Measurements from ENCODE around the gene HOXC11.

HOXC11 gene

GRCh38 chr12:53972722-53973235 lies at the start of gene HOXC11:
Gene HOXC11, plus strand, starts transcription at chr12:53973126. Its CDS starts 116 bp downstream, at chr12:53973242.
- H3K27me3 ChIP-seq (ENCODE audit: control insufficient read depth in 1 of 2, insufficient read depth in 2 of 2, low read length in 2 of 2): peaks cover 77 to 97% of the 10 kb centered on the region in 2 donors

GRCh38 chr12:53924521-53925405 lies 48.2 kb upstream of the HOXC11 start:
- Histone ChIP-seq H3K9ac (ENCODE audit: low read depth in 1 of 2, low read length in 2 of 2) (no peak overlapping the region), H3K36me3 (ENCODE audit: control insufficient read depth in 1 of 2, insufficient read depth in 2 of 2, low read length in 2 of 2) (no peaks in the 10 kb centered on the region), H3K27me3 (ENCODE audit: control insufficient read depth in 1 of 2, insufficient read depth in 2 of 2, low read length in 2 of 2) (peaks cover 60 to 77% of the 10 kb centered on the region in 2 donors), H3K4me1 (ENCODE audit: control insufficient read depth in 1 of 2, insufficient read depth in 2 of 2, low read length in 2 of 2) (no peaks in the 10 kb centered on the region), H3K27ac (ENCODE audit: low read depth, low read length) (no peak overlapping the region), H3K4me3 (ENCODE audit: low read depth in 1 of 2, low read length in 2 of 2) (no peak overlapping the region), H3K9me3 (ENCODE audit: control insufficient read depth in 1 of 2, low read length in 2 of 2) (no peaks in the 10 kb centered on the region)

More at GRCh38 chr12:53972722-53973235, at the start of gene HOXC11:
- no peaks in the 10 kb centered on the region for H3K36me3 ChIP-seq (ENCODE audit: control insufficient read depth in 1 of 2, insufficient read depth in 2 of 2, low read length in 2 of 2)
- H3K4me3 ChIP-seq (ENCODE audit: low read depth in 1 of 2, low read length in 2 of 2): peak within 1 kb of the TSS in 1 of 2 donors; percentile 28
- H3K4me1 ChIP-seq (ENCODE audit: control insufficient read depth in 1 of 2, insufficient read depth in 2 of 2, low read length in 2 of 2): peaks cover 1 to 17% of the 10 kb centered on the region in 2 donors
- no peak within 1 kb of the TSS for H3K9ac ChIP-seq (ENCODE audit: low read depth in 1 of 2, low read length in 2 of 2)
- no peaks in the 10 kb centered on the region for H3K9me3 ChIP-seq (ENCODE audit: control insufficient read depth in 1 of 2, low read length in 2 of 2)
- H3K27ac ChIP-seq (ENCODE audit: low read depth, low read length): no peak within 1 kb of the TSS

- Histone ChIP-seq H3K36me3 (ENCODE audit: control insufficient read depth in 1 of 2, insufficient read depth in 2 of 2, low read length in 2 of 2) (no peaks in the 10 kb centered on the region), H3K9me3 (ENCODE audit: control insufficient read depth in 1 of 2, low read length in 2 of 2) (no peaks in the 10 kb centered on the region), H3K27ac (ENCODE audit: low read depth, low read length) (no peak overlapping the region), H3K9ac (ENCODE audit: low read depth in 1 of 2, low read length in 2 of 2) (no peak overlapping the region), H3K4me1 (ENCODE audit: control insufficient read depth in 1 of 2, insufficient read depth in 2 of 2, low read length in 2 of 2) (no peaks in the 10 kb centered on the region), H3K27me3 (ENCODE audit: control insufficient read depth in 1 of 2, insufficient read depth in 2 of 2, low read length in 2 of 2) (peaks cover 74 to 94% of the 10 kb centered on the region in 2 donors), H3K4me3 (ENCODE audit: low read depth in 1 of 2, low read length in 2 of 2) (no peak overlapping the region)
Observed at GRCh38 chr12:53927220-53928029, 45.5 kb upstream of the HOXC11 start.

GRCh38 chr12:53928054-53928835 lies 44.7 kb upstream of the HOXC11 start:
- H3K9ac ChIP-seq (ENCODE audit: low read depth in 1 of 2, low read length in 2 of 2): no peak overlapping the region
- no peaks in the 10 kb centered on the region for H3K9me3 ChIP-seq (ENCODE audit: control insufficient read depth in 1 of 2, low read length in 2 of 2)
- H3K27me3 ChIP-seq (ENCODE audit: control insufficient read depth in 1 of 2, insufficient read depth in 2 of 2, low read length in 2 of 2): peaks cover 75 to 98% of the 10 kb centered on the region in 2 donors
- H3K27ac ChIP-seq (ENCODE audit: low read depth, low read length): no peak overlapping the region
- H3K4me1 ChIP-seq (ENCODE audit: control insufficient read depth in 1 of 2, insufficient read depth in 2 of 2, low read length in 2 of 2): no peaks in the 10 kb centered on the region
- no peaks in the 10 kb centered on the region for H3K36me3 ChIP-seq (ENCODE audit: control insufficient read depth in 1 of 2, insufficient read depth in 2 of 2, low read length in 2 of 2)
- no peak overlapping the region for H3K4me3 ChIP-seq (ENCODE audit: low read depth in 1 of 2, low read length in 2 of 2)

- H3K27me3 ChIP-seq (ENCODE audit: control insufficient read depth in 1 of 2, insufficient read depth in 2 of 2, low read length in 2 of 2): peaks cover 85 to 98% of the 10 kb centered on the region in 2 donors
- no peak overlapping the region for H3K9ac ChIP-seq (ENCODE audit: low read depth in 1 of 2, low read length in 2 of 2)
Observed at GRCh38 chr12:53929527-53929926, 43.4 kb upstream of the HOXC11 start.

GRCh38 chr12:53930591-53931255 lies 42.2 kb upstream of the HOXC11 start:
- H3K36me3 ChIP-seq (ENCODE audit: control insufficient read depth in 1 of 2, insufficient read depth in 2 of 2, low read length in 2 of 2): no peaks in the 10 kb centered on the region
- no peak overlapping the region for H3K27ac ChIP-seq (ENCODE audit: low read depth, low read length)
- H3K27me3 ChIP-seq (ENCODE audit: control insufficient read depth in 1 of 2, insufficient read depth in 2 of 2, low read length in 2 of 2): peaks cover 90 to 98% of the 10 kb centered on the region in 2 donors
- H3K9ac ChIP-seq (ENCODE audit: low read depth in 1 of 2, low read length in 2 of 2): no peak overlapping the region
- H3K4me1 ChIP-seq (ENCODE audit: control insufficient read depth in 1 of 2, insufficient read depth in 2 of 2, low read length in 2 of 2): no peaks in the 10 kb centered on the region
- H3K9me3 ChIP-seq (ENCODE audit: control insufficient read depth in 1 of 2, low read length in 2 of 2): no peaks in the 10 kb centered on the region
- no peak overlapping the region for H3K4me3 ChIP-seq (ENCODE audit: low read depth in 1 of 2, low read length in 2 of 2)

More at GRCh38 chr12:53929527-53929926, 43.4 kb upstream of the HOXC11 start:
- H3K4me1 ChIP-seq (ENCODE audit: control insufficient read depth in 1 of 2, insufficient read depth in 2 of 2, low read length in 2 of 2): no peaks in the 10 kb centered on the region
- H3K36me3 ChIP-seq (ENCODE audit: control insufficient read depth in 1 of 2, insufficient read depth in 2 of 2, low read length in 2 of 2): no peaks in the 10 kb centered on the region
- H3K27ac ChIP-seq (ENCODE audit: low read depth, low read length): no peak overlapping the region
- no peaks in the 10 kb centered on the region for H3K9me3 ChIP-seq (ENCODE audit: control insufficient read depth in 1 of 2, low read length in 2 of 2)
- H3K4me3 ChIP-seq (ENCODE audit: low read depth in 1 of 2, low read length in 2 of 2): no peak overlapping the region

- peaks cover 86 to 98% of the 10 kb centered on the region in 2 donors for H3K27me3 ChIP-seq (ENCODE audit: control insufficient read depth in 1 of 2, insufficient read depth in 2 of 2, low read length in 2 of 2)
- H3K9me3 ChIP-seq (ENCODE audit: control insufficient read depth in 1 of 2, low read length in 2 of 2): no peaks in the 10 kb centered on the region
- H3K9ac ChIP-seq (ENCODE audit: low read depth in 1 of 2, low read length in 2 of 2): no peak overlapping the region
- no peaks in the 10 kb centered on the region for H3K4me1 ChIP-seq (ENCODE audit: control insufficient read depth in 1 of 2, insufficient read depth in 2 of 2, low read length in 2 of 2)
- no peak overlapping the region for H3K4me3 ChIP-seq (ENCODE audit: low read depth in 1 of 2, low read length in 2 of 2)
- no peaks in the 10 kb centered on the region for H3K36me3 ChIP-seq (ENCODE audit: control insufficient read depth in 1 of 2, insufficient read depth in 2 of 2, low read length in 2 of 2)
- H3K27ac ChIP-seq (ENCODE audit: low read depth, low read length): no peak overlapping the region
Observed at GRCh38 chr12:53931844-53932581, 40.9 kb upstream of the HOXC11 start.

GRCh38 chr12:53932915-53933314 lies 40.0 kb upstream of the HOXC11 start:
- Histone ChIP-seq H3K9me3 (ENCODE audit: control insufficient read depth in 1 of 2, low read length in 2 of 2) (no peaks in the 10 kb centered on the region), H3K27me3 (ENCODE audit: control insufficient read depth in 1 of 2, insufficient read depth in 2 of 2, low read length in 2 of 2) (peaks cover 86 to 98% of the 10 kb centered on the region in 2 donors), H3K27ac (ENCODE audit: low read depth, low read length) (no peak overlapping the region), H3K36me3 (ENCODE audit: control insufficient read depth in 1 of 2, insufficient read depth in 2 of 2, low read length in 2 of 2) (no peaks in the 10 kb centered on the region), H3K4me1 (ENCODE audit: control insufficient read depth in 1 of 2, insufficient read depth in 2 of 2, low read length in 2 of 2) (no peaks in the 10 kb centered on the region), H3K9ac (ENCODE audit: low read depth in 1 of 2, low read length in 2 of 2) (no peak overlapping the region), H3K4me3 (ENCODE audit: low read depth in 1 of 2, low read length in 2 of 2) (no peak overlapping the region)
